GM19239 (cell line): ENCODE measurements around the gene GOLPH3L.
"Not testable (repeated sequence)": the region's sequence is repeated elsewhere in the genome, so short reads cannot be mapped to it uniquely, and the experiment has no call there.

Experiments used
- DNase-seq: peaks from one replicate; pipeline ENCODE4 v3.0.0; 2011; ENCODE audit warnings: low spot score; ENCODE audit not compliant: insufficient read length
- FAIRE-seq: peaks from 2 replicates; lab custom pipeline; 2011; peaks lifted over from hg19 to GRCh38; lab: Jason Lieb, UNC

The GOLPH3L gene

DNA sequence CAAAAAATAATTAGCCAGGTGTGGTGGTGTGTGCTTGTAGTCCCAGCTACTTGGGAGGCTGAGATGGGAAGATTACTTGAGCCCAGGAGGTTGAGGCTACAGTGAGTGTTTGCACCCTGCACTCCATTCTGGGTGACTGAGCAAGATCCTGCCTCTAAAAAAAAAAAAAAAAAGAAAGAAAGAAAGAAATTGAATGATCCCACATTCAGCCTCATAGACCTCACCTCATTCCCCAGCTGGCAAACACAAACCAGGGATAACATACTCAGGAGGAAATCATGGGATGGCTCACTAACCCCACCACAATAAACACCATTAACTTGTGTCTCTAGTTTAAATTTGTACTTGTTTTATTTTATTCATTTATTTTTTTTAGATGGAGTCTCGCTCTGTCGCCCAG is 76.0 kb downstream of the GOLPH3L start:
- FAIRE-seq (no peak), DNase-seq (no peak)

DNA sequence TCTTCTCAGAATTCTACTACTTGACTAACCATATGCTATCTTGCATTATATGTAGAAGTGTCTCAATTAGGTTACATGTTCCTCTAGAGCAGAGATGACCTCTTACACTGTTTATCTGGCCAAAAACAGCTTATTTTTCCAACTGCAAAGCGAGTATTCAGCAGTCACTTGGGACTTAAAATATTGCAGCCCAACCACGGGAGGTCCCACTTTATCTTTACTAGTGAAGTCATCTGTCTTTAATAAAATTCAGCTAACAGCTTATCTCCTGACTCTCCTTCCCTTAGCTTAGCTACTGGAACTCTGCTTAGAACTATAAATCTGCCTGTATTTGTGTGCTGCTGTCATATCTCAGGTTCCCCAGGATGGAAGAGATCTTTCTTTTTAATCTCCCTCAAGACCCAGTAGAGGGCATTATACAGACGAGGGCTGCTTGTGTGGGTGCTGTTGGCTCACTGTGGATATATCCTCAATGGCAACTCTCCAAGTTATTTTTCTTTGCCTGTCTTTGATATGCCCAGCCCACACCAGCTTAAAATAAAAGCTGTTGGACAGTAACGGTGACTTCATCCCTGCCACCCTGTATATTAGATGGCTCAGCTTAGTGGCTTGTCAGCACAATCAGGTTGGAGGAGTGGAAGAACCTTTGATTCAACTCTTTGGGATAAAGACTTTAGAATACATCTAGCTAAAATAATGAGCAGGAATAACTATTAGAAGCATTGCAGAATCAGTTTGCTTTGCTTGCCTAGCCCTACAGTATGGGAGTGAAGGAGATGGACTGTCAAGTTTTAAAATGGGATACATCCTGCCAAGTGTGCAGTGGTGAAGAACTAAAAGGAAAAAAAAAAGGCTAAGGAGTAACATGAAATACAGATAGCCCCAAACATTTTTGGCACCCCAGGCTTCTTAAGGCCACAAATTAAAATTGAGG is 77.1 kb downstream of the GOLPH3L start:
- DNase-seq (no peak), FAIRE-seq (no peak)

DNA sequence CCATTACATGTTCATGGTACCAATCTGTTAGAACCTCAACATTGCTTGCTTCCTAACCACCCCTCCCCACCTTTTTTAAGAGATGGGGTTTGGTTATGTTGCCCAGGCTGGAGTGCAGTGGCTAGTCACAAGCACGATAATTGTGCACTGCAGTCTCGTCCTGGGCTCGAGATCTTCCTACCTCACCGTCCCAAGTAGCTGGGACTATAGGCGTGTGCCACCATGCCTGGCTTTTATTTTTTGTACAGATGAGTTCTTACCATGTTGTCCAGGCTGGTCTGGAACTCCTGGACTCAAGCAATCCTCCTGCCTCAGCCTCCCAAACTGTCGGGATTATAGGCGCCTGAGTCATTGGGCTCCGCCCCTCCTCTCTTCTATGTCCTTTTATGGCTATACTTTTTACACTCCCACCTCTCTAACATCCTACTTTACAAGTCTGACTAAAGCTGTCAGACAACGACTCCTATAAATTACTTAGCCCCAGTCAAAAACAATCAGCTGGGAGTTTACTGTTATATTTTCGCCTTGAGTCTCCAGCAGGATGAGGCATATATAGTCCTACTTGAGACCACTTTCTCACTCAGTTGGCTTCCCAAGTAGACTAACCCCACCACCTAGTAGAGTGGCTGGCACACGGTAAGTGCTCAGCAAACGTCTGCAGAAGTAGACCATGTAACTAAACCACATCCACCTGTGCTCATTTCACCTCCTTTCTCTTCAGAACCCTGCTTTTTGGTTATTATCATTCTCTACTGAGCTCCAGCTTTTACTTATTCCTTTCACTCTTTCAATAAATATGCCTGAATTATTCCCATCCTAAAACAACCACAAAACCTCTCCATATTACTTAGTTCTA is 81.4 kb downstream of the GOLPH3L start:
- DNase-seq (no peak), FAIRE-seq (no peak)

DNA sequence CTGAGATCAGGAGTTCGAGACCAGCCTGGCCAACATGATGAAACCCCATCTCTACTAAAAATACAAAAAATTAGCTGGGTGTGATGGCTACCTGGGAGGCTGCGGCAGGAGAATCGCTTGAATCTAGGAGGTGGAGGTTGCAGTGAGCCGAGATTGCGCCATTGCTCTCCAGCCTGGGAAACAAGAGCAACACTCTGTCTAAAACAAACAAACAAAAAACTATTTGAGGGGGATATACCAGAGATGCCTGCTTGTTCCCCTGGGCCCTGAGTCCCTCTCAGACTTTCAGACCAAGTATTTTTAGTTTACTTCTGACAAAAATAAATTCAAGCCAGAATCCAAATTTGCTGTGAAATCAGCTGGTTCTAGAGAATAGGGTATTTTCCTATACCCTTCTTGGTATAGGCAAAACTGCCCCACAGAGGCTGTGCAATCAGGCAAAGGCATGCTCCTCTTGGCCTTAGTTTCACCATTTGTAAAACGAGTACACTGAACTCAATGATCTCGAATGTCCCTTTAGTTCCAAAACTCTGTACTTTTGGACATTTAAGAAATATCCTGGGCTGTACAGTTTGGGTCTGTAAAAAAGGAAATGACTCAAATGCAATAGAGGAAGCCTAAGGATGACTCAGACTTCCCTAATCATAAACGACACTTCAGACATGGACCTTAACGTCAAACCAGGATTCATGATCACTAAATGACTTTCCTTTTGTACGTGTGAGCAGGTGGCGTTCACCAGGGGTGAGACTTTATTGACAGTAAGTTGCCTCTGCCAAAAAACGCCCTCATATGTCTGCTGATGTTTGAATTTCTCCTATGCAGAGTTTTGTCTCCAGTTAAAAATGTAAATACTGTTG is 83.7 kb downstream of the GOLPH3L start:
- DNase-seq (peak; percentile 46), FAIRE-seq (peak; percentile 84)

DNA sequence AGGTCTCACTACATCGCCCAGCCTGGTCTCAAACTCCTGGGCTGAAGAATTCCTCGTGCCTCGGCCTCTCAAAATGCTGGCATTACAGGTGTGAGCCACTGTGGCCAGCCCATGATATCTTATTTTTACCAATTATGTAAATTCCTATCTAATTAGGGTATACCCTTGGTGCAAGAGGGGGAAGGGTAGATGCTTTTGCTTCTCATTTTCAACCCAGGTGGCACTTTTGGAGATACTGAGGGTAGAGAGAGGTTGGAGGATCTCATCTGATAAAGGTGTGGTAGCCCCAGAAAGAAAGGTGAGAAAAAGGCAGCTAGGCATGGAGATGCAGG is 85.0 kb downstream of the GOLPH3L start:
- DNase-seq (no peak), FAIRE-seq (no peak)

DNA sequence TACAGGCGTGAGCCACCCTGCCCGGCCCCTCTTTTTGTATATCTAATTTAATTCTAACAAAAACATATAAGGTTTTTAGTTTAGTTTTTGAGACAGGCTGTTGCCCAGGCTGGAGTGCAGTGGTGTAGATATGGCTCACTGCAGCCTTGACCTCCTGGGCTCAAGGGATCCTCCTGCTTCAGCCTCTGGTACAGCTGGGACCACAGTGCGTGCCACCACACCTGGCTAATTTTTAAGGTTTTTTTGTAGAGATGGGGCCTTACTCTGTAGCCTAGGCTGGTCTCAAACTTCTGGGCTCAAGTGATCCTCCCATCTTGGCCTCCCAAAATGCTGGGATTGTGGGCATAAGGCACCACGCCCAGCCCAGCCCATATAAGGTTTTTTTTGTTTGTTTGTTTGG is 86.4 kb downstream of the GOLPH3L start:
- FAIRE-seq (no peak), DNase-seq (no peak)

DNA sequence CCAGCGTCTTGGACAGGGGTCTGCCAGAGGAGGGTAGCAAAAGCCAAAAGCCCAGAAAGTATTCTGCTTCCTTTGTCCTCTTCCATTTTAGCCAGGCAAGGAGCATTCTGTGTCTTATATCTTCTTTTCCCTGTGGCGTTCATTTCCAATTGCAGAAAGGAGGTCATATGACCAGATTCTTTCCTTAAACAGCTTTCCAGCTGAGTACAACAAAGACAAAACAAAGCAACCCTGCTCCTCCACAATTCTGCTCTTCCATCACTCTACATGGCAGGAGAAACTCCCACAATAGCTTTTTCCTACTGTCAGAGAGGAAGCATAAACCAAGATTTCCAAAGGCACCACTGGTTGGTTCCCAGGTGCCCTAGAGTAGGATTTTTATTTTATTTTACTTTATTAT is 87.2 kb downstream of the GOLPH3L start:
- DNase-seq (no peak), FAIRE-seq (no peak)

DNA sequence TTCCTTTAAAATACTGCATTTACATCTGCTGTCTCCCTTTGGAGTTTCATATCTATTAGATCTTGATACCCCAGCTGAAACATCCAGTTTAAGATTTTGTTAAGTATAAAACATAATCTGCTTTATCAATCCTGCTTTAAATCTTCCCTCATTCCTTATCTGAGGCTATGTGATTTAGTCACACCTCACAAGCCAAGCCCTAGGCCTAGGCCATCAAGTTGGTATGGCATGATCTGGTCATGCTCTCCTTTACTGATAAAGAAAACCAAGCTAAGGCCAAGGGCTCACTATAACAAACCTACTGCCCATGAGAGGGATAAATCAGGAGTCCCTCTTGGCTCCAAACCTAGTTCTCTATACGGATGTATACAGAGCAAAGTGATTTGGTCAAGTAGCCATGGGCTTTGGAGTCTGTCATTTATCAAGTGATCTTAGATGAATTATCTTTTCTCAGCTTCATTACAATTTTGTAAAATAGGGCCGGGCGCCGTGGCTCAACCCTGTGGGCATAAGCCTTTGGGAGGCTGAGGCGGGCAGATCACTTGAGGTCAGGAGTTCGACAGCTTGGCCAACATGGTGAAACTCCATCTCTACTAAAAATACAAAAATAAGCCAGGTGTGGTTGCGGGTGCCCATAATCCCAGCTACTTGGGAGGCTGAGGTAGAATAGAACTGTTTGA is 90.4 kb downstream of the GOLPH3L start:
- DNase-seq (no peak), FAIRE-seq (no peak)

DNA sequence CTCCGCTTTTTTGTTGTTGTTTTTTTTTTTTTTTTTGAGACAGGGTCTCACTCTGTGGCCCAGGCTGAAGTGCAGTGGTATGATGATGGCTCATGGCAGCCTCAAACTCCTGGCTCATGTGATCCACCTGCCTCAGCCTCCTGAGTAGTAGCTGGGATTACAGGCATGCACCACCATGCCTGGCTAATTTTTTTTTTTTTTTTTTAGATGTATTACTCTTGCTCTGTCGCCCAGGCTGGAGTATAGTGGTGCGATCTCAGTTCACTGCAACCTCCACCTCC is 91.6 kb downstream of the GOLPH3L start:
- not testable (repeated sequence) for DNase-seq, FAIRE-seq

DNA sequence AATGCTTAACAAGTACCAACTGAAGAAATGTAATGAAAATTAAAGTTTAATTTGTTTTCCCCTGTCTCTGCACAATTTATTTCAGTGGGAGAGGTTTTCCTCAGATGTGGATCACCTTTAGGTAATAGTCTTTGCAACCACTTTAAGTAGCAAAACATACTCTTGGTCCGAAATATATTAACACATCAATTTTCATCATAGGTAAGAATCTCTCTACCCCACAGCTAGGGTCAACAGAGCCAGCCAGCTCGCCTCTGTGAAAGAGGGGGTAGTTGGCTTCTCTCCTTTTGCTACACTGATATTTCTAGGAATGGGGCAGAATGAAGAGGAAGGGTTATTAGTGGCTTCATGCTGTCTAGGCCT is 92.7 kb downstream of the GOLPH3L start:
- FAIRE-seq (no peak), DNase-seq (no peak)

DNA sequence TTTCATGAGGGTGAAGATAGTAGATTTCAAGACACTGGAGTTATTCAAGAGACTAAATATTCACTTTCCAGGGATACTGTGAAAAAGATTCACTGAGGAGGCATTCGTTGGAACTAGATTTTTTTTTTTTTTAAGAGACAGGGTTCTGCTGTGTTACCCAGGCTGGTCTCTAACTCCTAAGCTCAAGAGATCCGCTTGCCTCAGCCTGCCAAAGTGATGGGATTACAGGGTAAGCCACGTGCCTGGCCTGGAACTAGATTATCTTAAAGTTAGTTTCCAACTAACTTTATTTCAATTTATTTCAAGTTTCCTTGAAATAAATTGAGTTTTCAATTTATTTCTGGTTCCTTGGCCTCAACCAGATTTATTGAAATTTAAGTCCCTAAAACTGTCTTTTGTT is 93.2 kb downstream of the GOLPH3L start:
- FAIRE-seq (no peak), DNase-seq (no peak)

DNA sequence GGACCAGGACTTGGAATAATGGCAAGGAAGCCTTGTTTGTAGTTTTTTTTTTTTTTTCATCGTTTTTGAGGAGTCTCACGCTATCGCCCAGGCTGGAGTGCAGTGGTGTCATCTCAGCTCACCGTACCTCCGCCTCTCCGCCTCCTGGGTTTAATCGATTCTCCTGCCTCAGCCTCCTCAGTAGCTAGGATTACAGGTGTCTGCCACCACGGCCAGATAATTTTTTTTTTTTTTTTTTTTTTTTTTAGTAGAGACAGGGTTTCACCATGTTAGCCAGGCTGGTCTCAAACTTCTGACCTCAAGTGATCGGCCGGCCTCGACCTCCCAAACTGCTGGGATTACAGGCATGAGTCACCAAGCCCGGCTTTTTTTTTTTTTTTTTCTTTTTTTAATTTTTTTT is 94.6 kb downstream of the GOLPH3L start:
- not testable (repeated sequence) for FAIRE-seq

DNA sequence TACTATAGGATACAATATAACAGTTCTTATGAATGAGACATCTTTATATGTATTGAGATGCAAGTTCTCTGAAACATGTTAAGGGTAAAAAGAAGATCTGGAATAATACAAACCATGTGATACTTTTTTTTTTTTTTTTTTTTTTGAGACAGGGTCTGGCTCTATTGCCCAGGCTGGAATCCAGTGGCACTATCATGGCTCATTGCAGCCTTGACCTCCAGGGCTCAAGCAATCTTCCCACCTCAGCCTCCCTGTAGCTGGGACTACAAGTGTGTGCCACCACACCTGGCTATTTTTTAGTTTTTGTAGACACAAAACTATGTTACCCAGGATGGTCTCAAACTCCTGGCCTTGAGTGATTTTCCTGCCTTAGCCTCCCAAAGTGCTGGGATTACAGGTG is 95.4 kb downstream of the GOLPH3L start:
- FAIRE-seq (no peak), DNase-seq (no peak)

More for the DNA sequence above, 94.6 kb downstream of the GOLPH3L start:
- DNase-seq: not testable (repeated sequence)

DNA sequence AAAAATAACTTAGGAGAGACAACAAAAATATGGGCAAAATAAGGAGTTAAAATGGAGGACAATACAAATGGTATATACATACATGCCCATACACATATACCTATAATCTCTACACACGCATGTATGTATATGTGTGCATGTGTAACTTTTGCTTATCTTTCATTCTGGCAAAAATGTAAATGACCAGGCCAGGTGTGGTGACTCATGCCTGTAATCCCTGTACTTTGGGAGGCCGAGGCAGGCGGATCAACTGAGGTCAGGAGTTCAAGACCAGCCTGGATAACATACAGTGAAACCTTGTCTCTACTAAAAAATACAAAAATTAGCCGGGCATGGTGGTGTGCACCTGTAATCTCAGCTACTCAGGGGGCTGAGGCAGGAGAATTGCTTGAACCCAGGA is 98.6 kb downstream of the GOLPH3L start:
- not testable (repeated sequence) for FAIRE-seq

DNA sequence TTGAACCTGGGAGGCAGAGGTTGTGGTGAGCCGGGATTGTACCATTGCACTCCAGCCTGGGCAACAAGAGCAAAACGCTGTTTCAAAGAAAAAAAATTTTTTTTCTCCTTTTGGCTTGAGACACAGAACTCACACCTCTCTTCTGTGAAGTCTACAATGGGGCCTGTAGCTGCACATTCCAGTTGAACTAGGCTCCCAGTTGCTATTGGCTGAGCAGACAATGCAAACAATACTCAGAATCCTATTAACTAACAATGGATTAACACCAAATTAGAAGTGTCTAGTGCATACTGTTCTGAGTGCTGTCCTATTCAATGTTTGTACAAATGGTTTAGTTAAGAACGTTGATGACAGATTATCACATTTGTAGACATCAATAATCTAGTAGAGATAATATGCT is 100.0 kb downstream of the GOLPH3L start:
- no peak for DNase-seq
- FAIRE-seq: no peak

More for the DNA sequence above, 98.6 kb downstream of the GOLPH3L start:
- not testable (repeated sequence) for DNase-seq
